GM12872 (cell line): Measurements from ENCODE around the gene SLC17A9.

Experiments
- TF ChIP-seq, protein P1 (sequence below): IDR thresholded peaks from 3 replicates; pipeline ENCODE4 v1.5.1; 2011; ENCODE audit warnings: low read depth, mild to moderate bottlenecking, low read length, moderate library complexity; ENCODE audit not compliant: insufficient read depth

The SLC17A9 gene

DNA sequence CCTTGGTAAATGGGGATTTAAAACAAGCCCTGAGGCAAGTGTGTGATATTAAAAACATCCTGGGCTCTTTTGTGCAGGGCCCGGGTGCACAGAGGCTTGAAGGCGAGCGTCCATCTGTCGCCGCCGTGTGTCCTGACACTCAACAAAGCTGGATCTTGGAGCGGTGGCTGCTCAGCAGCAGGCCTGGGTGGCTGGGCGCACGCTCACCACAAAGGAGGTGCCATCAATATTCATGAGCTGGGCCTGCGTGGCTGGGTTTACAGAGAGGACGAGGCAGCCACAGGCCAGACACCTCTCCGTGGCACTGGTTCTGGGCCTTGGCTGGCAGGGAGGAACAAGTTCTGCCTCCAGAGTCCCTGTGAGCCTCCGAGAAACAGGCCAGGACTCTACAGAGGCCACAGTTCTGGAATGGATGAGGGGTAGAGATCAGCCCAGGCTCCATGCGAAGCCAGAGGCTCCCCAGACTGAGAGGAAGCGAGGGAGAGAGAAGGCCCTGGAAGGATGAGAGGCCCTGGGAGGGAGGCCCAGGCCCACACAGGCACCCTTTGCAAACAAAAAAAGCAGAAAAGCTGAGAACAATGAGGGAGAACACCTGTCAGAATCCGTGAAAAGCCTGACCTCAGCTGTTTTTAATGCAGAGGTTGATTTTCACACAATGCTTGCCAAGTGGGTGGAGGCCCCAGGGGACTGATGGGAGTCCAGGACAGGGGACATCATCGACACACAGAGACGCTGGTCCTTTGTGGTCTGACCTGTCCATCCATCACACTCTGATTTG, 32.3 kb downstream of the SLC17A9 start:
- TF ChIP-seq, protein P1, sequence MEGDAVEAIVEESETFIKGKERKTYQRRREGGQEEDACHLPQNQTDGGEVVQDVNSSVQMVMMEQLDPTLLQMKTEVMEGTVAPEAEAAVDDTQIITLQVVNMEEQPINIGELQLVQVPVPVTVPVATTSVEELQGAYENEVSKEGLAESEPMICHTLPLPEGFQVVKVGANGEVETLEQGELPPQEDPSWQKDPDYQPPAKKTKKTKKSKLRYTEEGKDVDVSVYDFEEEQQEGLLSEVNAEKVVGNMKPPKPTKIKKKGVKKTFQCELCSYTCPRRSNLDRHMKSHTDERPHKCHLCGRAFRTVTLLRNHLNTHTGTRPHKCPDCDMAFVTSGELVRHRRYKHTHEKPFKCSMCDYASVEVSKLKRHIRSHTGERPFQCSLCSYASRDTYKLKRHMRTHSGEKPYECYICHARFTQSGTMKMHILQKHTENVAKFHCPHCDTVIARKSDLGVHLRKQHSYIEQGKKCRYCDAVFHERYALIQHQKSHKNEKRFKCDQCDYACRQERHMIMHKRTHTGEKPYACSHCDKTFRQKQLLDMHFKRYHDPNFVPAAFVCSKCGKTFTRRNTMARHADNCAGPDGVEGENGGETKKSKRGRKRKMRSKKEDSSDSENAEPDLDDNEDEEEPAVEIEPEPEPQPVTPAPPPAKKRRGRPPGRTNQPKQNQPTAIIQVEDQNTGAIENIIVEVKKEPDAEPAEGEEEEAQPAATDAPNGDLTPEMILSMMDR: no peak

DNA sequence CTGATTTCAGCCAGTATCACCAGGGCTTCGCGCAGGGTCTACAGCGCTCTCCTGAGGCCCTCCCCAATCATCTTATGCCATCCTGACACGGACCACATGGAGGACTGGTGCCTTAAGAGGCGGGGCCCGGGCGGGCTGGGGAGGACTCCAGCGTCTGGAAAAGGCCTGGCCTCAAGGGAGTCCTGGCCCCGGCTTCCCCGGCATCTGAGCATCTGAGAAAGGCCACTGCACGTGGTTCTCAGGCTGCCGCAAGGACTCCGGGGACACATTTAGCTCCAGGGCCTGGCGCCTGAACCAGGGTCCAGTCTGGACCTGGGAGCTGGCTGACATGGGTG, 32.9 kb downstream of the SLC17A9 start:
- TF ChIP-seq, protein P1: no peak

DNA sequence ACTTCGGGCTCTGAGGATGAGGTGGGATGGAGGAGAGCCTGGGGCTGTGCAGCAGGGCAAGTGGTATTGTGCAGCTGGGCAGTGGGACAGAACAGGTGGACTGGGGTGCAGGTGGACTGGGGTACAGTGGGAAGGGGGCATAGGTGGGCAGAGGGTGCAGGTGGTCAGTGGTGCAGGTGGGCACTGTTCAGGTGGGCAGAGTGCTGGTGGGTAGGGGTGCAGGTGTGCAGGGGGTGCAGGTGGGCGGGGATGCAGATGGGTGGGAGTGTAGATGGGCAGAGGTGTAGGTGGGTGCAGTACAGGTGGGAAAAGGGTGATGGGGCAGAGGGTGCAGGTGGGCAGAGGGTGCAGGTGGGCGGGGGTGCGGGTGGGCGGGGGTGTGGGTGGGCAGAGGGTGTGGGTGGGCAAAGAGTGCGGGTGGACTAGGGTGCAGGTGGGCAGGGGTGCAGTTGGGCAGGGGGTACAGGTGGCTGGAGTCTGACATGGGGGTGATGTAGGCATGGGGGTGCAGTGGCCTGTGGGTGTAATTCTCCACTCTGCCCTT, 33.8 kb downstream of the SLC17A9 start:
- TF ChIP-seq, protein P1: no peak

DNA sequence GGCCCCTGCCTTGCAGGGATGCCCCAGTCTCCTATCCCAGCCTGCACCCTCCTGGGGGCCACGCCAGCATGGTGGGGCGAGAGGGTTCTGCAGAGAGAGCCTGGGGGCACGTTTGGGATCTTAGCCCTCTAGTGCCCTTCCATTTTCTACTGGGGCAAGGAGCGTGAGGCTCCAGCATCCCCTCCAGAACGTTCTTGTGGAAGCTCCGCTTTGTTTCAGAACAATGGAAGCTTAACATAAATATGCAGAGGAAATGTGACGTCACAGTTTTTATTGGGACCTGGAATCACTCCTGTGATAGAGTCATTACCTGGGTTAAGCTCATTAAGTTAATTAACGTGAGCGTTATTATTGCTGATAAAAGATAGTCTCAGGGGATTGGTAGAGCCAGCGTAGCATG, 34.6 kb downstream of the SLC17A9 start:
- TF ChIP-seq, protein P1: no peak

DNA sequence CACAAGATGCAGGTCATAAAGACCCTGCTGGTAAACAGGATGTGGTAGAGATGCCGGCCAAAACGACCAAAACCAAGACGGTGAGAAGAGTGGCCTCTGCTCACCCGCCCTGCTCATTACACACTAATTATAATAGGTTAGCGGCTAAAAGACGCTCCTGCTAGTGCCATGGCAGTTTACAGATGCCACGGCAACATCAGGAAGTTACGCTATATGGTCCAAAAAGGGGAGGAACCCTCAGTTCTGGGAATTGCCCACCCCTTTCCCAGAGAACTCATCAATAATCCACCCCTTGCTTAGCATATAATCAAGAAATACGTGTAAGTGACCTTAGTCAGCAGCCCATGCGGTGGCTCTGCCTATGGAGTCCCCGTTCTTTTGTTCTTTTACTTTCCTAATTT, 36.7 kb downstream of the SLC17A9 start:
- TF ChIP-seq, protein P1: no peak

DNA sequence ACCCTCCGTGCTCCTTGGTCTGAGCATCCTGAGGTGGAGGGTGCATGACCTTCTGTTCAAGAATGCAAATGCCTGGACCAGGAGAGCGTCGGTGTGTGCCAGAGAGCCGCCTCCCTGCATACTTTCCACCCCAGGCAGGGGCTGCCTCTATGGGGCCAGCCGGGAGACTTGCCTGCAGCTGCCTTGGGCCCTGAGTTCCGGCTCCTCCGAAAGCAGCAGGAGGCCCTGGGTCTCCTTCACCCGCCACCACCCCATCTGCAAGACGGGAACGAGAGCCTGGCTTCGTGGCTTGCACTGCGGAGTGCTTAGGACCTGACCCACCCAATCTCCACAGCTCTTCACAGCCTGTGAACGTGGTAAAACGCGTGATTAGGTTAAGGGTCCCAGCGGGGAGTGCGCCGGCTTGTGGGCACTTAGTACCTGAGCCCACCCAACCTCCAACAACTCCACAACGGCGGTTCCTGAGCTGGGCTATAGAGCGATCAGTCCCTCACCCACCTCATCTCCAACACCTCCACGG, 37.9 kb downstream of the SLC17A9 start:
- TF ChIP-seq, protein P1: no peak

DNA sequence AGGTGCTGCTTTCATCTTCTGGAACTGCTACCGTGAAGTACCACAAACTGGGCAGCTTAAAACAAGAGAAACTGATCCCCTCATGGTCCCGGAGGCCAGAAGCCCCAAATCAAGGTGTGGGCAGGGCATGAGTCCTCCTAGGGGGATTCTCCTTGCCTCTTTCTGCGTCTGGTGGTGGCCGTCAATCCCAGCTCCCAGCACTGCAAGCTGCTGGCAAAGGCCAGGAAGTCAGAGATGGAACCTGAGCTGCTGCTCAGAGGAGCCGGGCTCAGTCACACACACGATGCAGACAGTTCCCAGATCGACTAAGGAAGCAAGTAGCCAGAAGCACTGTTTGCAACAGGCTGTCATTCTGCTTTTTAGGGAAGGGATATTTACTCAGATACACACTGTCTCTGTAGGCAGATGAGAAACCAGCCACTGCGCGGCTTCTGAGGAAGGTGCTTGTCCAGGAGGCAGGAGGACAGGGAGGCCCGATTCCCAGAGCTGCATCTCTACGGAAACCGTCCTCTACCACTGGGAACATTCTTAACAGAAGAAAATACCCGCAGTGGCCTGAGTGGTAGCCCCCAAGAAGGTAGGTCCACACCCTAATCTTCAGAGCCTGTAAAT, 38.8 kb downstream of the SLC17A9 start:
- TF ChIP-seq, protein P1: no peak
